ENCODE measurements around the gene MTERF4.
"Not testable (repeated sequence)": the region's sequence is repeated elsewhere in the genome, so short reads cannot be mapped to it uniquely, and the experiment has no call there.

MTERF4 gene

GRCh38 chr2:241094172-241094571 lies 7.9 kb downstream of the MTERF4 start:
- no peak overlapping the region for H3K9ac ChIP-seq (ENCODE audit: low read depth, low read length)
- peaks cover 66% of the 10 kb centered on the region for H3K36me3 ChIP-seq (ENCODE audit: insufficient read depth, low read length)
- no peaks in the 10 kb centered on the region for H3K9me3 ChIP-seq (replicated peaks; ENCODE audit: low read length)
- no peak overlapping the region for H3K4me2 ChIP-seq (ENCODE audit: low read length)
- no peaks in the 10 kb centered on the region for H3K27me3 ChIP-seq (ENCODE audit: control insufficient read depth, insufficient read depth, low read length)
- H3K4me3 ChIP-seq (ENCODE audit: low read length) = no peak overlapping the region
- H3K4me1 ChIP-seq (ENCODE audit: control insufficient read depth, insufficient read depth, low read length) = peaks cover 7% of the 10 kb centered on the region

DNA sequence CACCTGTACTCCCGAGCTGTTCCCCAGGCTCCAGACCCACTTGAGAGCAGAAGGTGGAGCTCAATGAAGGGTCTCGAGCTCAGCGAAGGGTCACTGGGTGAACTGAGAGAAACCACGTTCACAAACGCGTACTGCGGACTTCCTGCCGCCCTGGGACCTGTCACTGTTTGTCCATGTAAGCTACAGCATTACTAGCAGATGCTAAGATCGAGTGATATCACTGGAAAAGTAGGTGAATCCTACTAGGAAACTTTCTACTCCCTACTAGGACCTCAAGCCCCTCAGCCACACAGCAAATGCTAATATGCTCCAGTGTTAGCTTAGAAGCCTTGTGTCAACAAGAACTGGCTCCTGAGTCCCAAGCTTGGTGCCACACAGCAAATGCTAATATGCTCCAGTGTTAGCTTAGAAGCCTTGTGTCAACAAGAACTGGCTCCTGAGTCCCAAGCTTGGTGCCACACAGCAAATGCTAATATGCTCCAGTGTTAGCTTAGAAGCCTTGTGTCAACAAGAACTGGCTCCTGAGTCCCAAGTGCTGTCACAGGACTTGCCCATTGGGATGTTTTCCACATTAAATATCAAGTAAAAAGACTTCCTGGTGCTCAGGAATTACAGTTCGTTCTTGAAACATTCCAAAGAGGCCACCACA lies 8.8 kb downstream of the MTERF4 start:
- not testable (repeated sequence) for H3K27me3 ChIP-seq (ENCODE audit: control insufficient read depth, insufficient read depth, low read length); H3K9me3 ChIP-seq (replicated peaks; ENCODE audit: low read length); H3K4me3 ChIP-seq (ENCODE audit: low read length); H3K4me2 ChIP-seq (ENCODE audit: low read length); H3K4me1 ChIP-seq (ENCODE audit: control insufficient read depth, insufficient read depth, low read length); H3K9ac ChIP-seq (ENCODE audit: low read depth, low read length)
- peaks cover 74% of the 10 kb centered on the region for H3K36me3 ChIP-seq (ENCODE audit: insufficient read depth, low read length)

DNA sequence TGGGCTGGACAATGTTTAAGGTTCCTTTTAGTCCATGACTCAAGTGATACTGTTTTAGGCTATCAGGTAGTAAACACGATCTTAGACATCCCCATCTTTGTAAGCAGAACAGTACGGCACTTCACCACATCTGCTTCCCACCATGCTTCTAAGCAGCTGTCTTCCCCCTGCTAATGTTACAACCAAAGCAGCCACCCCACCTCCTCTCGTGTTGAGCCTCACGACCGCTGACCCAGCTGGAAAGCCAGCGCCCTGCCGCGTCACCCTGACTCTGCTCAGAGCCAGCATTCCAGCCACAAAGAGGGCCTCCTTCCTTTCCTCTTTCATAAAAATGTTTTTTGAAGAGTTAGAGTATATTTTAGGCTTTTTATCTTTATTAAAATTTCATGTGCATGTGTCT lies 9.4 kb downstream of the MTERF4 start:
- H3K4me1 ChIP-seq (ENCODE audit: control insufficient read depth, insufficient read depth, low read length) = peaks cover 7% of the 10 kb centered on the region
- peaks cover 79% of the 10 kb centered on the region for H3K36me3 ChIP-seq (ENCODE audit: insufficient read depth, low read length)
- no peaks in the 10 kb centered on the region for H3K27me3 ChIP-seq (ENCODE audit: control insufficient read depth, insufficient read depth, low read length)
- H3K4me2 ChIP-seq (ENCODE audit: low read length) = no peak overlapping the region
- no peak overlapping the region for H3K4me3 ChIP-seq (ENCODE audit: low read length)
- no peak overlapping the region for H3K9ac ChIP-seq (ENCODE audit: low read depth, low read length)
- no peaks in the 10 kb centered on the region for H3K9me3 ChIP-seq (replicated peaks; ENCODE audit: low read length)

GRCh38 chr2:241091734-241092445 lies 10.2 kb downstream of the MTERF4 start:
- H3K4me2 ChIP-seq (ENCODE audit: low read length) = no peak overlapping the region
- no peak overlapping the region for H3K4me3 ChIP-seq (ENCODE audit: low read length)
- no peaks in the 10 kb centered on the region for H3K9me3 ChIP-seq (replicated peaks; ENCODE audit: low read length)
- H3K27me3 ChIP-seq (ENCODE audit: control insufficient read depth, insufficient read depth, low read length) = no peaks in the 10 kb centered on the region
- H3K9ac ChIP-seq (ENCODE audit: low read depth, low read length) = no peak overlapping the region
- H3K4me1 ChIP-seq (ENCODE audit: control insufficient read depth, insufficient read depth, low read length) = peaks cover 7% of the 10 kb centered on the region
- H3K36me3 ChIP-seq (ENCODE audit: insufficient read depth, low read length) = peaks cover 79% of the 10 kb centered on the region

- H3K4me1 ChIP-seq (ENCODE audit: control insufficient read depth, insufficient read depth, low read length) = peaks cover 7% of the 10 kb centered on the region
Observed at GRCh38 chr2:241091201-241091600, 10.9 kb downstream of the MTERF4 start.

DNA sequence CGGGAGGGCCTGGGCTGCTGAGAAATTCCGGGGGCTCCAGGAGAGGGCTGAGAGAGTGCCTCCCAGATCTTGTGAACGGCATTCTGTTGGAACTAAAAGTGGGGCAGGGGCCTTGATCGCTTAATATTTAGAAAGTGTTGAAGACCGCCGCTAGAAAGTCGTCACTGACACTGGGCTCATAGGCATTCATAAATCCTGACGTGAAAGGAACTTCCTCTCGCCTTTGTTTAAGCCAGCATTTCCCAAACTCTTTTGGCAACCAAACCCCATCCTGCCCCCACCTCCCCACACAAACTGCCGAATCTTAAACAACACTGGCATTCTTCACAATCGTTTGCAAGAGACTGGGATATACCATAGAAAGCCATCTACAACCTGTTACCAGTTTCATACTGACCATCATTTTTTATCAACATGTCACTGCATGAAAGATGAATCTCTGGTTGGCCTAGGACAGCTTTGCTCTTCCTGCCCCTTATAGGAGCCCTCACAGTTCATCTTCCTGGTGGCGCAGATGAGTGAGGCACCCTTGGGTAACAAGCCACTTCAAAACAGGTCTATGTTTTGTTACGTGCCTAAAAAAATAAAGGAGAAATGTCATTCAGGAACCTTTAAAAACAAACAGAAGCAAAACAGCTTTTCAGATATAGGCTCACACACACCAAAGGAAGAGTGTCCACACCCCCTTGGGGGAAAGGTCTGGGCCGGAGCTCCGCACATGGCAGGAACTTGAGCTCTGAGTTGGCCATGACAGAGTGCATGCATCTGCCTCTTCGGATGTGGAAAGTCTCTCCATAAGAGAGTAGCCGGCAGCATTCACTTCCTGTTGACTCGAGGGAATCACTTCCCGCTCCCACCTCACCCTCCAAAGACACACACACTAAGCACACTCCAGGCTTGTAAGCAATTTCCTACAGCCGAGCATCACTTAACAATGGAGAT lies 13.0 kb downstream of the MTERF4 start:
- no peaks in the 10 kb centered on the region for H3K27me3 ChIP-seq (ENCODE audit: control insufficient read depth, insufficient read depth, low read length)
- H3K9ac ChIP-seq (ENCODE audit: low read depth, low read length) = no peak overlapping the region
- no peak overlapping the region for H3K4me3 ChIP-seq (ENCODE audit: low read length)
- peaks cover 60% of the 10 kb centered on the region for H3K36me3 ChIP-seq (ENCODE audit: insufficient read depth, low read length)
- no peaks in the 10 kb centered on the region for H3K9me3 ChIP-seq (replicated peaks; ENCODE audit: low read length)
- H3K4me2 ChIP-seq (ENCODE audit: low read length) = no peak overlapping the region
- H3K4me1 ChIP-seq (ENCODE audit: control insufficient read depth, insufficient read depth, low read length) = peaks cover 7% of the 10 kb centered on the region

More at GRCh38 chr2:241091201-241091600, 10.9 kb downstream of the MTERF4 start:
- H3K4me2 ChIP-seq (ENCODE audit: low read length) = no peak overlapping the region
- no peak overlapping the region for H3K4me3 ChIP-seq (ENCODE audit: low read length)
- peaks cover 79% of the 10 kb centered on the region for H3K36me3 ChIP-seq (ENCODE audit: insufficient read depth, low read length)
- H3K9ac ChIP-seq (ENCODE audit: low read depth, low read length) = no peak overlapping the region
- H3K27me3 ChIP-seq (ENCODE audit: control insufficient read depth, insufficient read depth, low read length) = no peaks in the 10 kb centered on the region
- no peaks in the 10 kb centered on the region for H3K9me3 ChIP-seq (replicated peaks; ENCODE audit: low read length)

DNA sequence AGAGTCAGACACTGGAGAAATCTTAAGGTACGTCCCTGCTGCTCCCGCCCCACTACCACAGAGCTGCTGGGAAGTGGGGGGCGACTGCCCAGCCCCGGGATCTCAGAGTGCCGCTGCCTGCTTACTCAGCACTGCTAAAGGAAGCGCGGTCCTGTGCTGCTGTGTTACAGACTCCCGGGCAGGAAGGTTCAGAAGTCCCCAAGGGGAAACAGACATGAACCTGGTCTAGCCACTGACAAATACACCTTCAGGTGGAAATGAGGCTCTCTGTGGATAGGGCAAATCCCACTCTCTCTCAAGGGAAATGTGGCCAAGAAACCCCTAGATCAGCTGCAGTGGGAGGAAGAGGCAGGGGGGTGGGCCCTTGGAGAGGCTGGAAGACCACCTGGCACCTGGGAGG lies 13.7 kb downstream of the MTERF4 start:
- Histone ChIP-seq H3K27me3 (ENCODE audit: control insufficient read depth, insufficient read depth, low read length) (no peaks in the 10 kb centered on the region), H3K4me1 (ENCODE audit: control insufficient read depth, insufficient read depth, low read length) (peaks cover 7% of the 10 kb centered on the region), H3K9ac (ENCODE audit: low read depth, low read length) (no peak overlapping the region), H3K9me3 (replicated peaks; ENCODE audit: low read length) (no peaks in the 10 kb centered on the region), H3K36me3 (ENCODE audit: insufficient read depth, low read length) (peaks cover 57% of the 10 kb centered on the region), H3K4me2 (ENCODE audit: low read length) (no peak overlapping the region), H3K4me3 (ENCODE audit: low read length) (no peak overlapping the region)

- Histone ChIP-seq H3K4me3 (ENCODE audit: low read length) (no peak overlapping the region), H3K9me3 (replicated peaks; ENCODE audit: low read length) (no peaks in the 10 kb centered on the region), H3K4me2 (ENCODE audit: low read length) (no peak overlapping the region), H3K36me3 (ENCODE audit: insufficient read depth, low read length) (peaks cover 51% of the 10 kb centered on the region), H3K27me3 (ENCODE audit: control insufficient read depth, insufficient read depth, low read length) (no peaks in the 10 kb centered on the region), H3K9ac (ENCODE audit: low read depth, low read length) (no peak overlapping the region), H3K4me1 (ENCODE audit: control insufficient read depth, insufficient read depth, low read length) (peaks cover 3% of the 10 kb centered on the region)
Observed at GRCh38 chr2:241087420-241088268, 14.4 kb downstream of the MTERF4 start.

GRCh38 chr2:241084856-241085444 lies 17.1 kb downstream of the MTERF4 start:
- H3K4me3 ChIP-seq (ENCODE audit: low read length) = no peak overlapping the region
- H3K9ac ChIP-seq (ENCODE audit: low read depth, low read length) = no peak overlapping the region
- H3K36me3 ChIP-seq (ENCODE audit: insufficient read depth, low read length) = peaks cover 36% of the 10 kb centered on the region
- H3K4me1 ChIP-seq (ENCODE audit: control insufficient read depth, insufficient read depth, low read length) = no peaks in the 10 kb centered on the region
- no peaks in the 10 kb centered on the region for H3K27me3 ChIP-seq (ENCODE audit: control insufficient read depth, insufficient read depth, low read length)
- no peaks in the 10 kb centered on the region for H3K9me3 ChIP-seq (replicated peaks; ENCODE audit: low read length)
- no peak overlapping the region for H3K4me2 ChIP-seq (ENCODE audit: low read length)

DNA sequence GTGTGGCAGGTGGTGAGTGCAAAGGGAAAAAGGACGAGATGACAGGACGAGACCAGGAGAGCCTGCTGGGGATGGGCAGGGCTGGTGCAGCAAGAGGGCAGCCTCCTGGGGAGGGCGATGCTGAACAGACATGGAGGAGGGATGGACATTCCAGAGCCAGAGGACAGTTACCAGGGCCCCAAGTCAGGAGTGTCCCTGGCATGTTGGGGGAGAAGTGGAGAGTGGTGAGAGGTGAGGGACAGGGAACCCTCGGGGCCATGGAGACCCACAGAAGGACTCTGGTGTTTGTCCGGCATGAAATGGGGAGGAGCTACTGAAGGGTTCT lies 19.0 kb downstream of the MTERF4 start:
- H3K4me1 ChIP-seq (ENCODE audit: control insufficient read depth, insufficient read depth, low read length) = no peaks in the 10 kb centered on the region
- H3K36me3 ChIP-seq (ENCODE audit: insufficient read depth, low read length) = peaks cover 19% of the 10 kb centered on the region
- no peak overlapping the region for H3K4me2 ChIP-seq (ENCODE audit: low read length)
- no peaks in the 10 kb centered on the region for H3K27me3 ChIP-seq (ENCODE audit: control insufficient read depth, insufficient read depth, low read length)
- H3K9ac ChIP-seq (ENCODE audit: low read depth, low read length) = no peak overlapping the region
- no peak overlapping the region for H3K4me3 ChIP-seq (ENCODE audit: low read length)
- H3K9me3 ChIP-seq (replicated peaks; ENCODE audit: low read length) = no peaks in the 10 kb centered on the region
